PC-3 (cell line): ENCODE data around the gene FBXO15. TPM values are rescaled to one million over a fixed set of nuclear protein-coding genes. Genes with fewer than 3 reads are reported as not detected.

Source experiments
- ATAC-seq: fragments of 200-7000 bp; cut with Tn5 transposase; 2 replicates; pipeline ENCODE4 v1.9.1; 2020; ENCODE audit warnings: mild to moderate bottlenecking, moderate library complexity
- BruUV-seq: library from RNA; stranded (reverse); fragments of 400-500 nt; replicated peaks from 2 replicates; lab custom pipeline; 2021; lab: Mats Ljungman, UMichigan
- CTCF ChIA-PET: fragments of 300-600 bp; sonication (Branson Sonifier 250); formaldehyde crosslinking; loops from one replicate; lab custom pipeline; 2022; ENCODE audit warnings: antibody characterized with exemption; lab: Charles Lee
- POLR2A ChIA-PET: fragments of 300-600 bp; sonication (Branson Sonifier 250); formaldehyde crosslinking; loops from one replicate; lab custom pipeline; 2022; ENCODE audit warnings: antibody characterized with exemption; ENCODE audit not compliant: unreplicated experiment; lab: Charles Lee
- DNase-seq: peaks from one replicate; pipeline ENCODE4 v3.0.0-alpha.2; 2015
- H2AFZ ChIP-seq: fragments of 300-600 bp; sonication (generic); 2 replicates; pipeline ENCODE4 v1.6.0; 2016; ENCODE audit warnings: antibody characterized with exemption, low read length
- H3F3A ChIP-seq: fragments of 300-600 bp; sonication (generic); one replicate; pipeline ENCODE4 v1.6.0; 2017; ENCODE audit warnings: antibody characterized with exemption, low read length, control low read depth, mild to moderate bottlenecking; ENCODE audit not compliant: unreplicated experiment
- H3K27ac ChIP-seq: fragments of 300-600 bp; sonication (generic); 2 replicates; pipeline ENCODE4 v1.5.1; 2016; ENCODE audit warnings: mild to moderate bottlenecking, low read length
- H3K27me3 ChIP-seq: fragments of 300-600 bp; sonication (generic); 2 replicates; pipeline ENCODE4 v1.6.1; 2016; ENCODE audit warnings: low read length, mixed read lengths
- H3K36me3 ChIP-seq: fragments of 300-600 bp; sonication (generic); 2 replicates; pipeline ENCODE4 v1.6.1; 2016; ENCODE audit warnings: low read depth, mixed run types, low read length, mixed read lengths
- H3K4me1 ChIP-seq: fragments of 300-600 bp; sonication (generic); 2 replicates; pipeline ENCODE4 v1.5.1; 2016; ENCODE audit warnings: low read length; ENCODE audit not compliant: insufficient read depth
- H3K4me2 ChIP-seq: fragments of 300-600 bp; sonication (generic); 2 replicates; pipeline ENCODE4 v1.6.0; 2016; ENCODE audit warnings: low read length
- H3K4me3 ChIP-seq: fragments of 300-600 bp; sonication (generic); 2 replicates; pipeline ENCODE4 v1.5.1; 2016; ENCODE audit warnings: mild to moderate bottlenecking, low read length, mixed read lengths
- H3K79me2 ChIP-seq: fragments of 300-600 bp; sonication (generic); 2 replicates; pipeline ENCODE4 v1.6.1; 2017; ENCODE audit warnings: low read length, mixed read lengths
- H3K9ac ChIP-seq: fragments of 300-600 bp; sonication (generic); 2 replicates; pipeline ENCODE4 v1.6.0; 2016; ENCODE audit warnings: mild to moderate bottlenecking, low read length
- H3K9me2 ChIP-seq: fragments of 300-600 bp; sonication (generic); replicated peaks from 2 replicates; pipeline ENCODE4 v1.6.1; 2016; ENCODE audit warnings: mixed run types, low read length, mixed read lengths
- H3K9me3 ChIP-seq: fragments of 300-600 bp; sonication (generic); 2 replicates; pipeline ENCODE4 v1.6.1; 2016; ENCODE audit warnings: low read length, mixed read lengths
- H4K20me1 ChIP-seq: fragments of 300-600 bp; sonication (generic); 2 replicates; pipeline ENCODE4 v1.6.1; 2016; ENCODE audit warnings: low read length, mixed read lengths
- CTCF ChIP-seq: fragments of 300-600 bp; sonication (generic); conservative IDR thresholded peaks from 2 replicates; pipeline ENCODE4 v1.5.1; 2017; ENCODE audit warnings: antibody characterized with exemption, low read depth, mild to moderate bottlenecking, low read length
- EZH2 ChIP-seq: fragments of 300-600 bp; sonication (generic); IDR thresholded peaks from one replicate; pipeline ENCODE4 v1.6.1; 2017; ENCODE audit warnings: antibody characterized with exemption, mild to moderate bottlenecking, low read length; ENCODE audit not compliant: unreplicated experiment
- EZH2phosphoT487 ChIP-seq: fragments of 300-600 bp; sonication (generic); IDR thresholded peaks from 2 replicates; pipeline ENCODE4 v1.6.1; 2018; ENCODE audit warnings: mild to moderate bottlenecking, antibody characterized with exemption, low read length, borderline replicate concordance
- intact Hi-C: fragments of 100-400 bp; cut with micrococcal nuclease; formaldehyde crosslinking; loops from 2 replicates; pipeline ENCODE4 v1.9.0; 2023
- total RNA-seq: library from RNA; depleted of rRNA; stranded (reverse); fragments of >200 nt; gene quantifications from 2 replicates; pipeline ENCODE4 v1.2.3, GENCODE V29; 2014

Gene FBXO15
- total RNA-seq, 1 experiment from 2014 or later = 0.87 TPM

DNA sequence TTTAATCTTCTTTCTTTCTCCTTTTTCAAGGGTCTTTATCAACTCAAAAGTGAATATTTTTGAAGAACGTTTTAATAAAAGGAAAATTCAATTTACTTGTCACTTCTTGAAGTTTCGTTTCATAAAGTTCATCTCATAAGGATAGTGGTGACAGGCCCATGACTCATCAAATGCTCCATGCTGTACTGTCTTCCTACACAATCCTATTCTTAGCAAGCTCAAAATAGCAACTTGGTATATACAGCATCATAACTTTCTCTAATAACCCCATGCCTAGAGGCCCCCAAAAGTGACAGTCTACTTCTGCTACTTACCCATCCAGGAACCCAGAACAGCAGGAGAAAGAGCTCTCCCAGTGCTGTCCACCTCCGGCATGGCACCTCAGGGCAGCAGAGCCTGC, 7.7 kb downstream of the FBXO15 start:
- no peak overlapping the region for H3K9ac ChIP-seq
- CTCF ChIA-PET = no interaction called here
- peak; percentile 60 for DNase-seq

GRCh38 chr18:74139411-74139810, 8.2 kb downstream of the FBXO15 start:
- Histone ChIP-seq H3K27me3 (no peaks in the 10 kb centered on the region), H3K27ac (no peak overlapping the region), H3K4me3 (no peak overlapping the region), H3K9me3 (no peaks in the 10 kb centered on the region), H3K9me2 (no peaks in the 10 kb centered on the region), H3K36me3 (no peaks in the 10 kb centered on the region), H3K9ac (no peak overlapping the region), H3K4me1 (peaks cover 10% of the 10 kb centered on the region), H4K20me1 (no peaks in the 10 kb centered on the region), H2AFZ (no peak overlapping the region), H3F3A (no peaks in the 10 kb centered on the region), H3K79me2 (no peaks in the 10 kb centered on the region), H3K4me2 (peak overlapping the region; percentile 42)
- TF ChIP-seq EZH2 = no peak
- TF ChIP-seq CTCF = no peak
- no peak for TF ChIP-seq EZH2phosphoT487
- intact Hi-C loops = no loop called here
- BruUV-seq = no TSS peak
- ATAC-seq (no peak), DNase-seq (no peak)
- POLR2A ChIA-PET = no interaction called here
- CTCF ChIA-PET = no interaction called here

More for the DNA sequence above, 7.7 kb downstream of the FBXO15 start:
- POLR2A ChIA-PET = no interaction called here
- ATAC-seq = peak; percentile 92
- Histone ChIP-seq H4K20me1 (no peaks in the 10 kb centered on the region), H3K9me3 (no peaks in the 10 kb centered on the region), H2AFZ (no peak overlapping the region), H3K27ac (no peak overlapping the region), H3K27me3 (no peaks in the 10 kb centered on the region), H3K9me2 (no peaks in the 10 kb centered on the region), H3F3A (no peaks in the 10 kb centered on the region), H3K36me3 (no peaks in the 10 kb centered on the region), H3K4me3 (no peak overlapping the region), H3K79me2 (no peaks in the 10 kb centered on the region), H3K4me2 (peak overlapping the region; percentile 42), H3K4me1 (peaks cover 10% of the 10 kb centered on the region)
- TF ChIP-seq CTCF = no peak
- TF ChIP-seq EZH2phosphoT487 = no peak
- no peak for TF ChIP-seq EZH2
- BruUV-seq = no TSS peak
- intact Hi-C loops = no loop called here

GRCh38 chr18:74137920-74138538, 9.6 kb downstream of the FBXO15 start:
- no peak for TF ChIP-seq EZH2phosphoT487
- TF ChIP-seq CTCF = no peak
- no peak for TF ChIP-seq EZH2
- no peak for DNase-seq
- no peaks in the 10 kb centered on the region for H3K9me3 ChIP-seq
- H3K27me3 ChIP-seq = no peaks in the 10 kb centered on the region
- POLR2A ChIA-PET = no interaction called here
- no TSS peak for BruUV-seq
- H3K4me3 ChIP-seq = no peak overlapping the region
- H3K36me3 ChIP-seq = no peaks in the 10 kb centered on the region
- peaks cover 10% of the 10 kb centered on the region for H3K4me1 ChIP-seq
- no peak overlapping the region for H2AFZ ChIP-seq
- CTCF ChIA-PET = no interaction called here
- H3K4me2 ChIP-seq = no peak overlapping the region
- H3K9ac ChIP-seq = no peak overlapping the region
- H3K79me2 ChIP-seq = no peaks in the 10 kb centered on the region
- no peaks in the 10 kb centered on the region for H3K9me2 ChIP-seq
- H3K27ac ChIP-seq = no peak overlapping the region
- H4K20me1 ChIP-seq = no peaks in the 10 kb centered on the region
- no peaks in the 10 kb centered on the region for H3F3A ChIP-seq
- no peak for ATAC-seq
- intact Hi-C loops = no loop called here
